GM21515 (cell line): ENCODE measurements around the gene PAM16.

Experiments used
- ATAC-seq: cut with Tn5 transposase; IDR thresholded peaks from one replicate; pipeline ENCODE4 v1.9.1; 2021; ENCODE audit not compliant: unreplicated experiment

The PAM16 gene

GRCh38 chr16:4322121-4323052 lies 28.7 kb downstream of the PAM16 start:
- no peak for ATAC-seq

- ATAC-seq: no peak
Measured at GRCh38 chr16:4321286-4322120, 29.6 kb downstream of the PAM16 start.

- ATAC-seq: no peak
Measured at GRCh38 chr16:4320571-4321137, 30.5 kb downstream of the PAM16 start.

DNA sequence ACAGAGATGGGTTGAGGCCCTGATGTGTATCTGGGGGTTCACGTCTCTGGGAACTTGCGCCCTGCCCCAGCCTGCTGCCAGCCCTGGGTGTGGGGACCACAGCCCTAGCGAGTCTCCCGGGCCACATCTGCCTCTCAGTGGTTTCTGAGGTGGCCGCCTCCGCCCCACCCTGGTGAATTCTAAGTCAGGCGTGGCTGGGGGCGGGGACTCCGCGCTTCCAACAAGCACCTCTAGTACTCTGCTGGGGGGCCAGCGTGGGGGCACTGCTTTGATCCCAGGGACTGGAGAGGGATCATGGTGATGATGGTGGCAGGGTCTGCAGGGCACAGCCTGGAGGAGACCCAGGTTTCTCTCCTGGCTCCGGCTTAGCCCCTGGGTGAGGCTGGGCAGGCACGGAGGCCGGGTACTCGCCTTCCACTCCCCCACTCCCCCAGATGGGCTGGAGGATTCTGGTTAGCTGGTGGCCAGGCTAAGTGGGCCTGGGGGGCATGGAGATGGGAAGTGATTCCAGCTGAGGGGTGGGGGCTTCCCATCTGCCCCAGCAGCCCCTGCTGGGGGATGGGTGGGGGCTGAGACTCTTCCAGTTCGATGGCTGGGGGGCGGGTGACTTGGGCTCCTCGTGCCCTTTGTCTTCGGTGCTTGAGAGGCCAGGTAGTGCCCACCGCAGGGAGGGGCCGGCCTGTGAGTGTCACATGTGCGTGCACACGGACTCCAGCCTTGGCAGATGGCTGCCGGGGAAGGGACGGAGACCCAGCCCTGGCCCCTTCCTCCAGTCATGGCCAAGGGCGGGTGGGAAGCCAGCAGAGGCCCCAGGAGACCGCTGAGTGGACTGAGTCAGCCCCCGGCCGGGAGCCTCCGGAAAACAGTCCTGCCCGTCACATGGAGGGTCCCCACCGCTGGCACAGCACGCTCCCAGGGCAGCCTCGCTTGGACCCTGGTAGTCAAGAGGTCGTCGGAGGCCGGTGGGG lies 31.4 kb downstream of the PAM16 start:
- ATAC-seq: no peak

- no peak for ATAC-seq
Measured at GRCh38 chr16:4318967-4319366, 32.2 kb downstream of the PAM16 start.

DNA sequence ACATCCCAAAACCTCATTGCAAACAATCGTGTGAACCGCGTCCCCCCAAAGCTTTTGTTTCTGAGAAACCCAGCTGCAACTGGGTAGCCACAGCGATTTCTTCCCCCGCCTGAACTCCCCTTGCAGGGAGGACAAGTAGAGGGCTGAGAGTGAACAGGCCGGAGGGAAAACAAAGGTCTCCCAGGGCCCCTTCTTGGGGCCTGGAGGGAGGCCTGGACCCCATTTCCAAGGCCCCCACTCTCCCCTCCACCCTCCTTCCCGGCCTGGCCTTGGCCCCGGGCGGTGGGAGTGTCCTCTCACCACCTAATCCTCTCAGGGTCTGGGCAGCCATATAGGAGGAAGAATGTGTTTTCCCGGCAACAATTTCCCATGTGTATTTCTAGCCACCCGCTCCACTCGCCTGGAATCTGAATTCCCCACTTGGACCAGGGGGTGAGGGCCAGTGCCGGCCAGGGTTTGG lies 32.6 kb downstream of the PAM16 start:
- no peak for ATAC-seq

- ATAC-seq: no peak
Measured at GRCh38 chr16:4317532-4318450, 33.3 kb downstream of the PAM16 start.

DNA sequence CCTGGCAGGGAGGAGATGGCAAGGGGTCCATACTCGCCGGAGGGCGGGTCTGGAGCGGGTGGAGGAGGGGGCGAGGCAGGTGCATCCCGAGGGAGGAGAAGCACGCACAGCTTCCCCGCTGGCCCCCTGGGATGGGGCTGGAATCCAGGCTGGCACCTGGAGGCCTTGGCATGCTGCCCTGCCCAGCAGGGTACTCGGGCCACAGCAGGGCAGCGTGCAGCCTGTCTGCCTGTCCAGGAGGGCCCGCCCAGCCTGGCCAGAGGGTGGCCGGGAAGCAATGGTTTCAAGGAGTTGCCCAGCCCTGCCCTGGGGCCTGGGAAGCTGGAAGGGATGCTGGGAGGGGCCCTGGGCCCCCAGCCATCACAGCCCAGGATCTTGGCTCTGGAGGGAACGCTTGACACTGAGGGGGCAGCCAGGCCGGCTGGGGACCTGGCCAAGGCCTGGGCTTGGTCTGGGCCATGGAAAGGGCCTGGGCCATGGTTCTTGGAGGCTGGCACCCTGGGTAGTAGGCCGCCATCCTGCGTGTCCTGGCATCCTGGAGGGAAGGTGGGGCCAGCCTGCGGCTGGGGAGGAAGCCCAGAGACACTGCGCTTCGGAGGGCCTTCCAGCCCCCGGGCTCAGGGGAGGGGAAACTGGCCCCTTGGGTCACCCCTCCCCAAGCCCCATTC lies 34.1 kb downstream of the PAM16 start:
- no peak for ATAC-seq

DNA sequence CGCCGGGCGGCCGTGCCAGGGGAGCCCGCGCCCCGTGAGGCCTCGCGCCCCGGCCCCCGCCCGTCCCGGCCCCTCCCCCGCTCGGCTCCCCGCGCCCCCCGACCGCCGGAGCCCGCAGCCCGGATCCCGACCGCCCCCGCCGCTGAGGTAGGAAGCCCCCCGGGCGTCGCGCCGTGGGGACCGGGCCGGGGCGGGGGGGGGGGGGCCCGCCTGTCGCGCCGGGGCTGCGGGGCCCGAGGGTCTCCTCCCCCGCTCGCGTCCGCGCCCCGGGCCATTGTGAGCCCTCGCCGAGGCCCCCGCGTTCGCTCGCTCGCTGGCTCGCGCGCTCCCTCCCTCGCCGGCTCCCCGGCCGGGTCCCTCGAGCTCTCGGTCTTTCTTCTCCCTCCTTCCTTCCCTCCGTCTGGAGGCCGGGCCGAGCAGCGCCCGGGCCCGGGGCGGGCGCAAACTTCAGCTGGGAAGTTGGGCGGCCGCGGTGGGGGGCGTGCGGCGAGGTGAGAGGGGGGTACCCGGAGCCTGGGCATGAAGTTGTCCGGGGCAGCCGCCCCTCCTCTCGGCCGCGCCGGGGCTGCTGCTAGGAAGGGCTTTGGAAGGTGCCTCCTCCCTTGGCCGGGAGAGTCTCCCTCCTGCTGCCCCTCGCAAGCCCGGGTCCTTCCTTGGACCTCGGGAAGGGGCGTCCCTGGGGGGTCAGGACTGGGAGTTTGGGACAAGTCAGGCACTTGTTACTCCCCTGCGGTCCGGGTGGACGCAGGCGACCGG lies 34.8 kb downstream of the PAM16 start:
- ATAC-seq: no peak

- no peak for ATAC-seq
Measured at GRCh38 chr16:4315186-4316107, 35.7 kb downstream of the PAM16 start, which contains the start of gene GLIS2. Gene GLIS2, plus strand, starts transcription at chr16:4316067. Its CDS starts 16,214 bp downstream, at chr16:4332281.

DNA sequence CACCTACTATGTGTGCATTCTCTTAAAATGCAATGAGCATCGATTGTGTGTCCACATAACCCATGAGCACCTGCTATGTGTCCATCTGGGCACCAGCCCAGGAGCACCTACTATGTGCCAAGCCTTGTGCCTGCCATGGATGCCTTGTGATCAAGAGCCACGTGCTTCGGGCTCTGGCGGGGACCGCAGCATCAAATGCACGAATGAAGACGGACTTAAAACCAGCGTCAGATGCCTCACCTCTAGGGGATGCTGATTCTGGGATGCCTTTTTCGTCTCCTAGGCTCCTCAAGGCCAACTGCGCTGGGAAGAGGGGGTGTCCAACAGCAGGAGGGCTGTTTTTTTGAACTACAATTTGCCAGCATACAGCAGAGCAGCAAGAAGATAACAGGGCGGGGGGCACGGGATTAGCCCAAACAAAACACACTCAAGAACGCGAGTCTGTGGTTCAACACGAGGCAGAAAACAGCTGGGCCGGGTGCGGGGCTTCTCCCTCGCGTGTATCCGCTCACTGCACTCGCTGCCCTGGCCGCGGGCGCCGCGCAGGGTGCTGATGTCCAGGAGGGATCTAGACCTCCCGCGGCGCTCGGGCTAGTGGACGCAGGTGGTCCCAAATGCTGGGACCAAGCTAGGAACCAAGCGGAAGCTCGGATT lies 36.5 kb downstream of the PAM16 start:
- ATAC-seq: no peak

GRCh38 chr16:4313563-4314531 lies 37.3 kb downstream of the PAM16 start:
- no peak for ATAC-seq

DNA sequence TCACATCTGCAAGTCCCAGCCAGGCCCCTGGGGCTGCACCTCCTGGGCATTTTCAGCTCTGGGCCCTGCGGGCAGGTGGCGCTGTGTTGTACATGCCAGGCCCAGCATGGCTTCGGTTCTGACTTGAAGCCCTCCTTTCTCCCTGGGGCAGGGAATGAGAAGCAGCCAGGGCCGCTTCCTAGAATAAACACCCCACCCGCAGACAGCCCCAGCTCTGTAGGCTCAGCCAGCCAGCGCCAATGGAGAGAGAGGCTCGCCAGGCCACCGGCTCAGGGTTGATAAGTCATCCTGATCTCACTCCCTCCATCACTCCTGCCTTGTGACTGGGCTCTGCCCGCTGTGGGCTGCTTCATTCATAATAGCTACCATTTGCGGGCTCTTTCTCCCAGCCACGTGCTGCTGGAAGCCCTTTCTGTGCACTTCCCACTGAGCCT lies 41.3 kb downstream of the PAM16 start:
- ATAC-seq: no peak

DNA sequence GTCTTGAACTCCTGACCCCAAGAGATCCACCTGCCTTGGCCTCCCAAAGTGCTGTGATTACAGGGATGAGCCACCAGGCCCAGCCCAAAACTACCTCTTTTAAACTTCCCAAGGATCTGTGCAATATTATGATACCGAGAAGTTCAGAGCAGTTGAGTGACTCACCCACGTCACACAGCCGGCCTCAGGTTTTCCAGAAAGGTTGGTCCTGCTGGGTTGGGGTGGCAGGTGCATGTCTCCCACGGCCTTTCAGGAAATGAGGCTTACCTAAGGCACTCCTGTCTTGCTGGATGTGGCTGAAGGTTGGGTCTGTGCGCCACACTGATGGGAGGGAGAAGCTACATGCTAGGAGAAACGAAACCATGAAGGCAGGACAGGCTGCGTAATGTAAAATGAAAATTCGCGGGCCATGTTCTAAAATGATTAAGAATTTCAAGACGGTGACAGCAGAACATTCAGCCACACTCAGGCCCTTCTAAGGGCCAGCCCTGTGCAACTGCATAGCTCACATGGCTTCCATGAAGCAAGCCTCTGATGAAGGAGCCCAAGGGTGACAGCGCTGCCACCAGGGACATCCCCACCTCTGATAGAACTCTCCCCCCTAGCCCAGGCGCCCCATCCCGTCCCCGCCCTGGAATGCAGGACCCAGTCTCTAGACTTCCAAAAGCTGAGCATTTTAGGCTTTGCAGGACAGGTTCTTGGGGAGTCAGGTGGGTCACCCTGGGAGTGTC lies 41.9 kb downstream of the PAM16 start:
- ATAC-seq: no peak
